ENCODE measurements around the gene DIDO1. TPM values are rescaled to one million over a fixed set of nuclear protein-coding genes. Genes with fewer than 3 reads are reported as not detected.
A peak's percentile ranks its signal among the peaks of the same experiment; 100 is the strongest.

The DIDO1 gene
- total and polyA plus RNA-seq, 2 of the 13 experiments (the other 11 are each of a cell fraction or from before 2014, with no cell fraction given): 75.0 to 75.1 TPM

- TF ChIP-seq, protein P1, sequence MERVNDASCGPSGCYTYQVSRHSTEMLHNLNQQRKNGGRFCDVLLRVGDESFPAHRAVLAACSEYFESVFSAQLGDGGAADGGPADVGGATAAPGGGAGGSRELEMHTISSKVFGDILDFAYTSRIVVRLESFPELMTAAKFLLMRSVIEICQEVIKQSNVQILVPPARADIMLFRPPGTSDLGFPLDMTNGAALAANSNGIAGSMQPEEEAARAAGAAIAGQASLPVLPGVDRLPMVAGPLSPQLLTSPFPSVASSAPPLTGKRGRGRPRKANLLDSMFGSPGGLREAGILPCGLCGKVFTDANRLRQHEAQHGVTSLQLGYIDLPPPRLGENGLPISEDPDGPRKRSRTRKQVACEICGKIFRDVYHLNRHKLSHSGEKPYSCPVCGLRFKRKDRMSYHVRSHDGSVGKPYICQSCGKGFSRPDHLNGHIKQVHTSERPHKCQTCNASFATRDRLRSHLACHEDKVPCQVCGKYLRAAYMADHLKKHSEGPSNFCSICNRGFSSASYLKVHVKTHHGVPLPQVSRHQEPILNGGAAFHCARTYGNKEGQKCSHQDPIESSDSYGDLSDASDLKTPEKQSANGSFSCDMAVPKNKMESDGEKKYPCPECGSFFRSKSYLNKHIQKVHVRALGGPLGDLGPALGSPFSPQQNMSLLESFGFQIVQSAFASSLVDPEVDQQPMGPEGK (CRISPR knock-in tag; IDR thresholded peaks at IDR 0.05): peak; percentile 100
- TF ChIP-seq, protein P2, sequence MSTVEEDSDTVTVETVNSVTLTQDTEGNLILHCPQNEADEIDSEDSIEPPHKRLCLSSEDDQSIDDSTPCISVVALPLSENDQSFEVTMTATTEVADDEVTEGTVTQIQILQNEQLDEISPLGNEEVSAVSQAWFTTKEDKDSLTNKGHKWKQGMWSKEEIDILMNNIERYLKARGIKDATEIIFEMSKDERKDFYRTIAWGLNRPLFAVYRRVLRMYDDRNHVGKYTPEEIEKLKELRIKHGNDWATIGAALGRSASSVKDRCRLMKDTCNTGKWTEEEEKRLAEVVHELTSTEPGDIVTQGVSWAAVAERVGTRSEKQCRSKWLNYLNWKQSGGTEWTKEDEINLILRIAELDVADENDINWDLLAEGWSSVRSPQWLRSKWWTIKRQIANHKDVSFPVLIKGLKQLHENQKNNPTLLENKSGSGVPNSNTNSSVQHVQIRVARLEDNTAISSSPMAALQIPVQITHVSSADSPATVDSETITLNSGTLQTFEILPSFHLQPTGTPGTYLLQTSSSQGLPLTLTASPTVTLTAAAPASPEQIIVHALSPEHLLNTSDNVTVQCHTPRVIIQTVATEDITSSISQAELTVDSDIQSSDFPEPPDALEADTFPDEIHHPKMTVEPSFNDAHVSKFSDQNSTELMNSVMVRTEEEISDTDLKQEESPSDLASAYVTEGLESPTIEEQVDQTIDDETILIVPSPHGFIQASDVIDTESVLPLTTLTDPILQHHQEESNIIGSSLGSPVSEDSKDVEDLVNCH (CRISPR knock-in tag; IDR thresholded peaks at IDR 0.05): peak; percentile 92; the same call in 1 of the 2 replicates
- TF ChIP-seq ZNF296 (CRISPR knock-in tag; conservative IDR thresholded peaks at IDR 0.05): 0 out of 2 replicates have a peak, but pooled peaks have one; percentile 76
- TF ChIP-seq MED8 (CRISPR knock-in tag; IDR thresholded peaks at IDR 0.05; ENCODE audit: insufficient replicate concordance): peak; percentile 83
- TF ChIP-seq ZNF652 (CRISPR knock-in tag; IDR thresholded peaks at IDR 0.05; ENCODE audit: borderline replicate concordance, low read depth): peak; percentile 83
- TF ChIP-seq ZC3H4 (CRISPR knock-in tag; IDR thresholded peaks at IDR 0.05; ENCODE audit: borderline replicate concordance): no peak
- TF ChIP-seq ZNF275 (CRISPR knock-in tag; IDR thresholded peaks at IDR 0.05; ENCODE audit: borderline replicate concordance): peak; percentile 89
- no peak for TF ChIP-seq TEAD2 (CRISPR knock-in tag; IDR thresholded peaks at IDR 0.05)
- TF ChIP-seq FOSL2 (CRISPR knock-in tag; IDR thresholded peaks at IDR 0.05): peak; percentile 83
- TF ChIP-seq MYNN (CRISPR knock-in tag; IDR thresholded peaks at IDR 0.05; ENCODE audit: low read depth): 0 out of 2 replicates have a peak, but pooled peaks have one; percentile 50
- TF ChIP-seq RBAK (CRISPR knock-in tag; IDR thresholded peaks at IDR 0.05): peak; percentile 76; the same call in 1 of the 2 replicates
- peak; percentile 94 for TF ChIP-seq ELF3 (CRISPR knock-in tag; IDR thresholded peaks at IDR 0.05)
- TF ChIP-seq, protein P3, sequence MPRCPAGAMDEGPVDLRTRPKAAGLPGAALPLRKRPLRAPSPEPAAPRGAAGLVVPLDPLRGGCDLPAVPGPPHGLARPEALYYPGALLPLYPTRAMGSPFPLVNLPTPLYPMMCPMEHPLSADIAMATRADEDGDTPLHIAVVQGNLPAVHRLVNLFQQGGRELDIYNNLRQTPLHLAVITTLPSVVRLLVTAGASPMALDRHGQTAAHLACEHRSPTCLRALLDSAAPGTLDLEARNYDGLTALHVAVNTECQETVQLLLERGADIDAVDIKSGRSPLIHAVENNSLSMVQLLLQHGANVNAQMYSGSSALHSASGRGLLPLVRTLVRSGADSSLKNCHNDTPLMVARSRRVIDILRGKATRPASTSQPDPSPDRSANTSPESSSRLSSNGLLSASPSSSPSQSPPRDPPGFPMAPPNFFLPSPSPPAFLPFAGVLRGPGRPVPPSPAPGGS (CRISPR knock-in tag; IDR thresholded peaks at IDR 0.05): peak; percentile 94
- TF ChIP-seq FOXO1 (CRISPR knock-in tag; IDR thresholded peaks at IDR 0.05): peak; percentile 100
- peak; percentile 86; the same call in 1 of the 2 replicates for TF ChIP-seq ZNF343 (CRISPR knock-in tag; IDR thresholded peaks at IDR 0.05)
- TF ChIP-seq ZNF282 (IDR thresholded peaks at IDR 0.05; ENCODE audit: partially characterized antibody): no peak
- no peak for TF ChIP-seq BCLAF1 (IDR thresholded peaks at IDR 0.05)
Observed at GRCh38 chr20:62955519-62956386, 29.4 kb upstream of the DIDO1 start (continued).

All from HepG2 (cell line).